GM12801 (cell line): Measurements from ENCODE around the gene SLC1A4.

Experiments
- CTCF ChIP-seq: IDR thresholded peaks from one replicate; pipeline ENCODE4 v1.5.1; 2011; ENCODE audit warnings: control low read depth; ENCODE audit not compliant: insufficient read length; ENCODE audit errors: extremely low read depth

The SLC1A4 gene

GRCh38 chr2:64946769-64947247, 42.4 kb upstream of the SLC1A4 start:
- TF ChIP-seq CTCF, result no peak

GRCh38 chr2:64947885-64948284, 41.3 kb upstream of the SLC1A4 start:
- no peak for TF ChIP-seq CTCF

- no peak for TF ChIP-seq CTCF
These were observed 38.7 kb upstream of the SLC1A4 start for GRCh38 chr2:64950226-64951160.

GRCh38 chr2:64951306-64951953, 37.8 kb upstream of the SLC1A4 start:
- TF ChIP-seq CTCF, result no peak

GRCh38 chr2:64952096-64952495, 37.1 kb upstream of the SLC1A4 start:
- TF ChIP-seq CTCF, result no peak

GRCh38 chr2:64952511-64953482, 36.4 kb upstream of the SLC1A4 start:
- TF ChIP-seq CTCF, result no peak
